ENCODE results near the gene ALMS1. TPM values are rescaled to one million over a fixed set of nuclear protein-coding genes. Genes with fewer than 3 reads are reported as not detected.
"Not testable (repeated sequence)": the region's sequence is repeated elsewhere in the genome, so short reads cannot be mapped to it uniquely, and the experiment has no call there.

Gene ALMS1
- total RNA-seq, 1 experiment from 2014 or later: 19.5 TPM

DNA sequence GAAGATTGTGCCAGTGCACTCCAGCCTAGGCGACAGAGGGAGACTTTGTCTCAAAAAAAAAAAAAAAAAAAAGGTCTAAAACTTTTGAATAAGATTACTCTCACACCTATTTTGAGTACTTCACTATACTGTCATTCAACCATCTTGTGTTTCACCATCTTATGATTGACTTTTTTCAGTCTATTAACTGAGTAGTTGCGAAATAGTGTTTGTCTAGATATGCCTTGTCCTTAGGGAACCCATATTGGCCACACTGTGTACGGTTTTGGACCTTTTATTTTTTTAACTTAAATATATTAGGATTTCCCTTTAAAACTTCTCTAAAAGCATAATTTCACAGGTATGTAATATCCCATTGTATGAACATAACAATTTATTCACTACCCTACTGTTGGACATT lies 72.3 kb downstream of the ALMS1 start:
- no TSS peak for BruUV-seq (replicated peaks)
- Histone ChIP-seq H3K9me3 (ENCODE audit: control insufficient read depth, insufficient read depth, low read depth, low read length) (0 out of 2 replicates have a peak, but pooled peaks cover 7% of the 10 kb centered on the region), H3K4me3 (ENCODE audit: low read depth in 2 of 2, low read length in 2 of 2) (no peak overlapping the region), H3K27me3 (ENCODE audit: control insufficient read depth, insufficient read depth, low read length) (no peaks in the 10 kb centered on the region), H3K27ac (ENCODE audit: low read length) (no peak overlapping the region), H3K4me1 (ENCODE audit: control insufficient read depth, insufficient read depth, low read length) (no peaks in the 10 kb centered on the region), H3K36me3 (ENCODE audit: control insufficient read depth, insufficient read depth, low read length) (no peaks in the 10 kb centered on the region)
- ChIA-PET CTCF (no interaction called here), POLR2A (no interaction called here)
- ATAC-seq (no peak), DNase-seq (ENCODE audit: low read depth, low spot score) (no peak)
- intact Hi-C loops (cut with micrococcal nuclease; ENCODE audit: unreplicated experiment) (no loop called here), in situ Hi-C loops (cut with HindIII; ENCODE audit: low pct_unique_long_range_greater_than_20kb, low sequenced_read_pairs) (no loop called here)
- no peak for TF ChIP-seq TCF7L2 (IDR thresholded peaks at IDR 0.05; ENCODE audit: low read depth, low read length)
- TF ChIP-seq SIN3A (IDR thresholded peaks at IDR 0.05; ENCODE audit: borderline replicate concordance, insufficient read depth, low read depth, low read length): no peak
- TF ChIP-seq POLR2AphosphoS5 (IDR thresholded peaks at IDR 0.05; ENCODE audit: low read depth, low read length): no peak
- TF ChIP-seq, protein P1, sequence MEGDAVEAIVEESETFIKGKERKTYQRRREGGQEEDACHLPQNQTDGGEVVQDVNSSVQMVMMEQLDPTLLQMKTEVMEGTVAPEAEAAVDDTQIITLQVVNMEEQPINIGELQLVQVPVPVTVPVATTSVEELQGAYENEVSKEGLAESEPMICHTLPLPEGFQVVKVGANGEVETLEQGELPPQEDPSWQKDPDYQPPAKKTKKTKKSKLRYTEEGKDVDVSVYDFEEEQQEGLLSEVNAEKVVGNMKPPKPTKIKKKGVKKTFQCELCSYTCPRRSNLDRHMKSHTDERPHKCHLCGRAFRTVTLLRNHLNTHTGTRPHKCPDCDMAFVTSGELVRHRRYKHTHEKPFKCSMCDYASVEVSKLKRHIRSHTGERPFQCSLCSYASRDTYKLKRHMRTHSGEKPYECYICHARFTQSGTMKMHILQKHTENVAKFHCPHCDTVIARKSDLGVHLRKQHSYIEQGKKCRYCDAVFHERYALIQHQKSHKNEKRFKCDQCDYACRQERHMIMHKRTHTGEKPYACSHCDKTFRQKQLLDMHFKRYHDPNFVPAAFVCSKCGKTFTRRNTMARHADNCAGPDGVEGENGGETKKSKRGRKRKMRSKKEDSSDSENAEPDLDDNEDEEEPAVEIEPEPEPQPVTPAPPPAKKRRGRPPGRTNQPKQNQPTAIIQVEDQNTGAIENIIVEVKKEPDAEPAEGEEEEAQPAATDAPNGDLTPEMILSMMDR (IDR thresholded peaks at IDR 0.05): no peak
- TF ChIP-seq, protein P2, sequence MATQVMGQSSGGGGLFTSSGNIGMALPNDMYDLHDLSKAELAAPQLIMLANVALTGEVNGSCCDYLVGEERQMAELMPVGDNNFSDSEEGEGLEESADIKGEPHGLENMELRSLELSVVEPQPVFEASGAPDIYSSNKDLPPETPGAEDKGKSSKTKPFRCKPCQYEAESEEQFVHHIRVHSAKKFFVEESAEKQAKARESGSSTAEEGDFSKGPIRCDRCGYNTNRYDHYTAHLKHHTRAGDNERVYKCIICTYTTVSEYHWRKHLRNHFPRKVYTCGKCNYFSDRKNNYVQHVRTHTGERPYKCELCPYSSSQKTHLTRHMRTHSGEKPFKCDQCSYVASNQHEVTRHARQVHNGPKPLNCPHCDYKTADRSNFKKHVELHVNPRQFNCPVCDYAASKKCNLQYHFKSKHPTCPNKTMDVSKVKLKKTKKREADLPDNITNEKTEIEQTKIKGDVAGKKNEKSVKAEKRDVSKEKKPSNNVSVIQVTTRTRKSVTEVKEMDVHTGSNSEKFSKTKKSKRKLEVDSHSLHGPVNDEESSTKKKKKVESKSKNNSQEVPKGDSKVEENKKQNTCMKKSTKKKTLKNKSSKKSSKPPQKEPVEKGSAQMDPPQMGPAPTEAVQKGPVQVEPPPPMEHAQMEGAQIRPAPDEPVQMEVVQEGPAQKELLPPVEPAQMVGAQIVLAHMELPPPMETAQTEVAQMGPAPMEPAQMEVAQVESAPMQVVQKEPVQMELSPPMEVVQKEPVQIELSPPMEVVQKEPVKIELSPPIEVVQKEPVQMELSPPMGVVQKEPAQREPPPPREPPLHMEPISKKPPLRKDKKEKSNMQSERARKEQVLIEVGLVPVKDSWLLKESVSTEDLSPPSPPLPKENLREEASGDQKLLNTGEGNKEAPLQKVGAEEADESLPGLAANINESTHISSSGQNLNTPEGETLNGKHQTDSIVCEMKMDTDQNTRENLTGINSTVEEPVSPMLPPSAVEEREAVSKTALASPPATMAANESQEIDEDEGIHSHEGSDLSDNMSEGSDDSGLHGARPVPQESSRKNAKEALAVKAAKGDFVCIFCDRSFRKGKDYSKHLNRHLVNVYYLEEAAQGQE (IDR thresholded peaks at IDR 0.05; ENCODE audit: insufficient read depth in 1 of 2, low read depth in 2 of 2, low read length in 1 of 2): no peak

DNA sequence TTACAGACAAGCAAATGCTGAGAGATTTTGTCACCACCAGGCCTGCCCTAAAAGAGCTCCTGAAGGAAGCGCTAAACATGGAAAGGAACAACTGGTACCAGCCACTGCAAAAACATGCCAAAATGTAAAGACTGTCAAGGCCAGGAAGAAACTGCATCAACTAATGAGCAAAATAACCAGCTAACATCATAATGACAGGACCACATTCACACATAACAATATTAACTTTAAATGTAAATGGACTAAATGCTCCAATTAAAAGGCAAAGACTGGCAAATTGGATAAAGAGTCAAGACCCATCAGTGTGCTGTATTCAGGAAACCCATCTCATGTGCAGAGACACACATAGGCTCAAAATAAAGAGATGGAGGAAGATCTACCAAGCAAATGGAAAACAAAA lies 76.8 kb downstream of the ALMS1 start:
- intact Hi-C loops (cut with micrococcal nuclease; ENCODE audit: unreplicated experiment); in situ Hi-C loops (cut with HindIII; ENCODE audit: low pct_unique_long_range_greater_than_20kb, low sequenced_read_pairs); H3K9me3 ChIP-seq (ENCODE audit: control insufficient read depth, insufficient read depth, low read depth, low read length); H3K4me3 ChIP-seq (ENCODE audit: low read depth in 2 of 2, low read length in 2 of 2); BruUV-seq (replicated peaks); CTCF ChIA-PET; H3K27me3 ChIP-seq (ENCODE audit: control insufficient read depth, insufficient read depth, low read length); H3K27ac ChIP-seq (ENCODE audit: low read length); H3K4me1 ChIP-seq (ENCODE audit: control insufficient read depth, insufficient read depth, low read length); H3K36me3 ChIP-seq (ENCODE audit: control insufficient read depth, insufficient read depth, low read length); POLR2A ChIA-PET; ATAC-seq; DNase-seq (ENCODE audit: low read depth, low spot score): not testable (repeated sequence)

DNA sequence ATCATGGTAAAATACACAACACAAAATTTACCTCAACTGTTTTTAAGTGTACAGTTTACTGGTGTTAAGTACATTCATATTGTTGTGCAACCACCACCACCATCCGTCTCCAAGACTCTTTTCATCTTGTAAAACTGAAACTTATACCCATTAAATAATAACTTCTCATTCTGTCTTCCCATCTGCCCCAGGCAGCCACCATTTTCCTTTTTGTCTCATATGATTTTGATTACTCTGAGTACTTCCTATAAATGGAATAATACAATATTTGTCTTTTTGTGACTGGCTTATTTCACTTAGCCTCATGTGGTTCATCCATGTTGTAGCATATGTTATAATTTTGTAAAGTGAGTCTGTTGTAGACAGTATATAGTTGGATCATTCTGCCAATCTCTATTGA lies 82.7 kb downstream of the ALMS1 start:
- no peaks in the 10 kb centered on the region for H3K4me1 ChIP-seq (ENCODE audit: control insufficient read depth, insufficient read depth, low read length)
- H3K27ac ChIP-seq (ENCODE audit: low read length): no peak overlapping the region
- intact Hi-C loops (cut with micrococcal nuclease; ENCODE audit: unreplicated experiment): no loop called here
- no peaks in the 10 kb centered on the region for H3K9me3 ChIP-seq (ENCODE audit: control insufficient read depth, insufficient read depth, low read depth, low read length)
- DNase-seq (ENCODE audit: low read depth, low spot score) (no peak), ATAC-seq (no peak)
- H3K4me3 ChIP-seq (ENCODE audit: low read depth in 2 of 2, low read length in 2 of 2): no peak overlapping the region
- CTCF ChIA-PET: no interaction called here
- no TSS peak for BruUV-seq (replicated peaks)
- H3K36me3 ChIP-seq (ENCODE audit: control insufficient read depth, insufficient read depth, low read length): no peaks in the 10 kb centered on the region
- in situ Hi-C loops (cut with HindIII; ENCODE audit: low pct_unique_long_range_greater_than_20kb, low sequenced_read_pairs): no loop called here
- POLR2A ChIA-PET: no interaction called here
- no peaks in the 10 kb centered on the region for H3K27me3 ChIP-seq (ENCODE audit: control insufficient read depth, insufficient read depth, low read length)
- no peak for TF ChIP-seq SIN3A (IDR thresholded peaks at IDR 0.05; ENCODE audit: borderline replicate concordance, insufficient read depth, low read depth, low read length)
- TF ChIP-seq POLR2AphosphoS5 (IDR thresholded peaks at IDR 0.05; ENCODE audit: low read depth, low read length): no peak
- TF ChIP-seq TCF7L2 (IDR thresholded peaks at IDR 0.05; ENCODE audit: low read depth, low read length): no peak
- TF ChIP-seq, protein P2 (IDR thresholded peaks at IDR 0.05; ENCODE audit: insufficient read depth in 1 of 2, low read depth in 2 of 2, low read length in 1 of 2): no peak
- TF ChIP-seq, protein P1 (IDR thresholded peaks at IDR 0.05): no peak

DNA sequence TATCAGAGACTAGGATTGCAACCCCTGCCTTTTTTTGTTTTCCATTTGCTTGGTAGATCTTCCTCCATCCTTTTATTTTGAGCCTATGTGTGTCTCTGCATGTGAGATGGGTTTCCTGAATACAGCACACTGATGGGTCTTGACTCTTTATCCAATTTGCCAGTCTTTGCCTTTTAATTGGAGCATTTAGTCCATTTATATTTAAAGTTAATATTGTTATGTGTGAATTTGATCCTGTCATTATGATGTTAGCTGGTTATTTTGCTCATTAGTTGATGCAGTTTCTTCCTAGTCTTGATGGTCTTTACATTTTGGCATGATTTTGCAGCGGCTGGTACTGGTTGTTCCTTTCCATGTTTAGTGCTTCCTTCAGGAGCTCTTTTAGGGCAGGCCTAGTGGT lies 98.2 kb downstream of the ALMS1 start:
- H3K4me1 ChIP-seq (ENCODE audit: control insufficient read depth, insufficient read depth, low read length); CTCF ChIA-PET; ATAC-seq; H3K27me3 ChIP-seq (ENCODE audit: control insufficient read depth, insufficient read depth, low read length); in situ Hi-C loops (cut with HindIII; ENCODE audit: low pct_unique_long_range_greater_than_20kb, low sequenced_read_pairs); intact Hi-C loops (cut with micrococcal nuclease; ENCODE audit: unreplicated experiment); BruUV-seq (replicated peaks); H3K36me3 ChIP-seq (ENCODE audit: control insufficient read depth, insufficient read depth, low read length); H3K27ac ChIP-seq (ENCODE audit: low read length); H3K4me3 ChIP-seq (ENCODE audit: low read depth in 2 of 2, low read length in 2 of 2); DNase-seq (ENCODE audit: low read depth, low spot score); H3K9me3 ChIP-seq (ENCODE audit: control insufficient read depth, insufficient read depth, low read depth, low read length); POLR2A ChIA-PET: not testable (repeated sequence)

Measured in Panc1 (cell line).